ENCODE measurements around the gene CADPS. TPM values are rescaled to one million over a fixed set of nuclear protein-coding genes. Genes with fewer than 3 reads are reported as not detected.

The CADPS gene
- total RNA-seq, 2 donors from 2014 or later, result not detected

DNA sequence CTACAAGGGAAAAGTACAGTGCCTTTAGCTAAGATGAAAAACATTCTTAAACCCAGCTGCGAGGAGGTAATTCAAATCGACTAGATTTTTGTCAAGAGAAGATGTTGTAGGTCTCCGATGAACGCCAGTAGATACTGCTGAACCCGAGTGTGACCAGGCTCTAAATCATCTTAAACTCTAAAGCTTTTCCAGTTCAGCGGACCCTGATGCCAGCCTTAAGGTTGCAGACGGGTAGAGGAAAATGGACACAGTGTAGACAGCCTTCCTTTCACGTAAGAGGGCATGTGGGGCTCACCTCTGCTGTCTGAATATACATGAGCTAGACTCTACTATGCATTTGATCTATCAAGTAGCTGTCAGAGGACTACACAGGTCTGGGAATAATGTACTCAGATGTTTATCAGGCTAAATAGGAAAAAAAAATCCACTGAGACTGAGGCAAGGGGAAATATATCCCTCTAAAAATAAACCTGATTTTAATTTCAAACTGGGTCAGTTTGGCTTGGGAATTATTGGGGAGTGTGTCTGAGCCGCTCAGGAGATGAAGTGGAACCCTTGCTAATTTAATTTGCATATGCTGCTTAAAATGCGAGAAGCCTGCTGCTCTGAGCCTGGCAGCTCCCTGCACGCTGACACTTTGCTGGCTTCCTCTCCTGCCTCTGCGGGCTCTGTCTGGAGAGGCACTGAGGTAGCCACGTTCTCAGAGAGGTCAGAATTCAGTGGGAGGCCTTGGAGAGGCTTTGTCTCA is 151.9 kb downstream of the CADPS start:
- no peak for ATAC-seq (replicated peaks)
- H3K36me3 Mint-ChIP-seq (ENCODE audit: low read depth), result no peaks in the 10 kb centered on the region
- H3K4me3 Mint-ChIP-seq, result no peak overlapping the region
- H3K27me3 Mint-ChIP-seq, result peaks cover 3% of the 10 kb centered on the region
- no peak overlapping the region for H3K27ac Mint-ChIP-seq
- H3K9me3 Mint-ChIP-seq, result peaks cover 5% of the 10 kb centered on the region
- no peaks in the 10 kb centered on the region for H3K4me1 Mint-ChIP-seq

GRCh38 chr3:62722344-62722743 is 152.9 kb downstream of the CADPS start:
- peaks cover 3% of the 10 kb centered on the region for H3K27me3 Mint-ChIP-seq
- H3K36me3 Mint-ChIP-seq (ENCODE audit: low read depth), result no peaks in the 10 kb centered on the region
- H3K4me3 Mint-ChIP-seq, result no peak overlapping the region
- H3K4me1 Mint-ChIP-seq, result no peaks in the 10 kb centered on the region
- no peak overlapping the region for H3K27ac Mint-ChIP-seq
- H3K9me3 Mint-ChIP-seq, result peaks cover 5% of the 10 kb centered on the region
- no peak for ATAC-seq (replicated peaks)

GRCh38 chr3:62718515-62719320 is 156.5 kb downstream of the CADPS start:
- Mint-ChIP-seq H3K27me3 (no peaks in the 10 kb centered on the region), H3K4me3 (no peak overlapping the region), H3K4me1 (no peaks in the 10 kb centered on the region), H3K27ac (no peak overlapping the region), H3K36me3 (ENCODE audit: low read depth) (no peaks in the 10 kb centered on the region), H3K9me3 (no peaks in the 10 kb centered on the region)
- ATAC-seq (replicated peaks), result no peak

GRCh38 chr3:62718011-62718410 is 157.2 kb downstream of the CADPS start:
- Mint-ChIP-seq H3K27ac (no peak overlapping the region), H3K9me3 (no peaks in the 10 kb centered on the region), H3K4me3 (no peak overlapping the region), H3K4me1 (no peaks in the 10 kb centered on the region), H3K27me3 (no peaks in the 10 kb centered on the region), H3K36me3 (ENCODE audit: low read depth) (no peaks in the 10 kb centered on the region)
- ATAC-seq (replicated peaks), result no peak

GRCh38 chr3:62712746-62713145 is 162.5 kb downstream of the CADPS start:
- Mint-ChIP-seq H3K9me3 (no peaks in the 10 kb centered on the region), H3K27me3 (peaks cover 3% of the 10 kb centered on the region), H3K27ac (no peak overlapping the region), H3K4me3 (no peak overlapping the region), H3K4me1 (no peaks in the 10 kb centered on the region), H3K36me3 (ENCODE audit: low read depth) (no peaks in the 10 kb centered on the region)
- no peak for ATAC-seq (replicated peaks)

DNA sequence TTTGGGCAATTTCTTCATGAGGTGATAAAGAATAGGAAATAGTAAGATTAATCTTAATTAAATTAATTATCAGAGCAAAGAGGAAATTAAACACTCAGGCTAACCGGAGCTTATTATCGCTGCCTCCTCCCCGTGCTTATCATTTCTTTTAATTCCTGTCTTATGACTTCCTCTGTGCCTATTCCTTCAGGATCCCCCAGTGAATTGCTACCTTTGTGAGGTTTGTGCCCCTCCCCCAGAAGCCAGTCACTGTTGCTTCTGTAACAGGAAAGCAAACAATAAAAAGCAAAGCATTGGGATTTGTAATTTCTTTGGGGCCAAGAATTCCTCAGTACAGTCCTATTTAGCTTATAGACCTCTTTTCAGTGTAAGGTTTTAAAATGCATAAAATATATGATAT is 164.5 kb downstream of the CADPS start:
- ATAC-seq (replicated peaks), result no peak
- H3K36me3 Mint-ChIP-seq (ENCODE audit: low read depth), result no peaks in the 10 kb centered on the region
- no peak overlapping the region for H3K27ac Mint-ChIP-seq
- no peaks in the 10 kb centered on the region for H3K4me1 Mint-ChIP-seq
- H3K27me3 Mint-ChIP-seq, result peaks cover 3% of the 10 kb centered on the region
- H3K4me3 Mint-ChIP-seq, result no peak overlapping the region
- H3K9me3 Mint-ChIP-seq, result no peaks in the 10 kb centered on the region

GRCh38 chr3:62708638-62709373 is 166.4 kb downstream of the CADPS start:
- Mint-ChIP-seq H3K9me3 (no peaks in the 10 kb centered on the region), H3K36me3 (ENCODE audit: low read depth) (no peaks in the 10 kb centered on the region), H3K27ac (no peak overlapping the region), H3K4me1 (no peaks in the 10 kb centered on the region), H3K27me3 (peaks cover 7% of the 10 kb centered on the region), H3K4me3 (no peak overlapping the region)
- ATAC-seq (replicated peaks), result no peak

DNA sequence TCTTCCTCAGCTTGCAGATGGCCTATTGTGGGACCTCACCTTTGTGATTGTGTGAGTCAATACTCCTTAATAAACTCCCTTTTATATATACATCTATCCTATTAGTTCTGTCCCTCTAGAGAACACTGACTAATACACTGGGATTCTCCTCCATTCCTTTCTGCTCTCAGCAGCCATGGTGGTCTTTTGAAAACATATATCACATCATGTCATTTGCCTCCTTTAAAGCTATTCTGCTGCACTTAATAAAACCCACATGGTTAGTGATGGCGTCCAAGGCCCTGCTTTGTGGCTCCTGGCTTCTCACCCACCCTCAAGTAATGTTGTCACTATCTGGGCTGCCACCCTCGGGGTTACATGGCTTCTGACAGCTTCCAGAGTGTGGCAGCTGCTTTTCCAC is 169.5 kb downstream of the CADPS start:
- Mint-ChIP-seq H3K27ac (no peak overlapping the region), H3K36me3 (ENCODE audit: low read depth) (no peaks in the 10 kb centered on the region), H3K9me3 (no peaks in the 10 kb centered on the region), H3K4me1 (no peaks in the 10 kb centered on the region), H3K27me3 (peaks cover 13% of the 10 kb centered on the region), H3K4me3 (no peak overlapping the region)
- ATAC-seq (replicated peaks), result no peak

DNA sequence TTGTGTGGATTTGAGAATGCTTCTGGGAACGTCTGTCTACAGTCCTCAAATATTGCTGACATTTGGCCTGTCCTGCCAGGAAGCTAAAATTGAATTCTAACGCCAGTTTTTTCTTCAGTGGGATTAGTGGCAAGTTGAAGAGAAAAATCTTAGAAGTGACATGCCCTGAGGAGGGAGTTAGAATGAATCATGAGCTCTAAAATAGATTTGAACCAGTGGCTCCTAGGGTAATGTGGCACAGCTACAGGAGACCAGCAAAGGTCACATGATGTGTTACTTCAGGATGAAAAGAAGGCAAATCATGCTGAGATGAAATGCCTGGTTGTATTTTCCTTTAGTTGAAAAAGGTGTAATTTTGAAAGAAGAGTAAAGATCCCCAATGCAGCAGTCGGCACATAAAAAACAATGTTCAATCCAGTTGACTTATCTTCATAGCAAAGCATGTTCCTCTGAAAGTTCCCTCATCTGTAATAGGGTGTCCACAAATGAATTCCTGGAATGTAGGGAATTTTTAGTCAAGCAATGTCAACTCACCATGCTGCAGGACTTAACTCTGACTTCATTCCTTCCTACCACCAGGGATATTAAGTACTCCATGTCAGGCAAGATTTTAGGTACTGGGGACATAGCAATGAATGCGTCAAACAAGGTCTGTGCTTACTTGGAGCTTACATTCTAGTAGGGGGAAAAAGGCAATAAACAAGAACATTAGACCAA is 171.6 kb downstream of the CADPS start:
- Mint-ChIP-seq H3K36me3 (ENCODE audit: low read depth) (no peaks in the 10 kb centered on the region), H3K4me3 (no peak overlapping the region), H3K4me1 (no peaks in the 10 kb centered on the region), H3K9me3 (no peaks in the 10 kb centered on the region), H3K27ac (no peak overlapping the region), H3K27me3 (peaks cover 13% of the 10 kb centered on the region)
- no peak for ATAC-seq (replicated peaks)

- ATAC-seq (replicated peaks), result no peak
- Mint-ChIP-seq H3K4me1 (no peaks in the 10 kb centered on the region), H3K36me3 (ENCODE audit: low read depth) (no peaks in the 10 kb centered on the region), H3K27me3 (peaks cover 13% of the 10 kb centered on the region), H3K4me3 (no peak overlapping the region), H3K9me3 (no peaks in the 10 kb centered on the region), H3K27ac (no peak overlapping the region)
Observed at GRCh38 chr3:62700357-62700756, 174.9 kb downstream of the CADPS start.

DNA sequence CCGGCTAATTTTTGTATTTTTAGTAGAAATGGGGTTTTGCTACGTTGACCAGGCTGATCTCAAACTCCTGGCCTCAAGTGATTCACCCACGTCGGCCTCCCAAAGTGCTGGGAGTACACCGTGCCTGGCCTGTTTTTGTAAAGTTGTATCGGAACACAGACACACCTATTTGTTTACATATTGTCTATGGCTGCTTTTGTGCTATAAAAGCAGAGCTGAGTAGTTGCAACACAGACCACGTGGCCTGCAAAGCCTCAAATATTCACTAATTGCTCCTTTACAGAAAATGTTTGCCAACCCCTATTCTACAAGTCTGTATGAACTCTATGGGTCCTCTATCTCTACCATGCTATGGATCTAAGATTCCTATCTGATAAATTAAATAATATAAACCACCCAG is 175.5 kb downstream of the CADPS start:
- no peaks in the 10 kb centered on the region for H3K9me3 Mint-ChIP-seq
- ATAC-seq (replicated peaks), result no peak
- no peak overlapping the region for H3K27ac Mint-ChIP-seq
- no peaks in the 10 kb centered on the region for H3K4me1 Mint-ChIP-seq
- H3K36me3 Mint-ChIP-seq (ENCODE audit: low read depth), result no peaks in the 10 kb centered on the region
- peaks cover 9% of the 10 kb centered on the region for H3K27me3 Mint-ChIP-seq
- H3K4me3 Mint-ChIP-seq, result no peak overlapping the region

DNA sequence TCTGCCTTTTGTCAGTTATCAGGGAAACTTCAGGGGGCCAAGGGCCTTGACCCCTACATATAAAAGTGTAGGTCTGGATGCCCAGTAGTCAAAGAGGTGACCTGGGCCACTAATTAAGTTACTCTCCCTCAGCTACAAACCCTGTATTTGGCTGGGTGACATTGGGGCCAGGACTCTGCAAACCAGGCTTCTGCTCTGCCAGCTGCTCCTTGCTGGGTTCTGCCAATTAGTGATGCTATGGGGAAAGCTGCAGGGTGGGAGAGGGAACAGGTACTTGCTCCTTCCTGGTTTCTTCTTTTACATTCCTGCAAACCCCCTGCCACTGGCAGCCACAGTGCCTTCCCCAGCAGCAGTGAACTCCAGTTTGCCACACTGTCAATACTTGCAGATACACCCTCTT is 179.2 kb downstream of the CADPS start:
- ATAC-seq (replicated peaks), result no peak
- H3K4me1 Mint-ChIP-seq, result no peaks in the 10 kb centered on the region
- H3K27ac Mint-ChIP-seq, result no peak overlapping the region

GRCh38 chr3:62688812-62689211 is 186.4 kb downstream of the CADPS start:
- H3K4me3 Mint-ChIP-seq, result no peak overlapping the region
- no peaks in the 10 kb centered on the region for H3K4me1 Mint-ChIP-seq
- no peaks in the 10 kb centered on the region for H3K27me3 Mint-ChIP-seq
- no peaks in the 10 kb centered on the region for H3K36me3 Mint-ChIP-seq (ENCODE audit: low read depth)
- H3K27ac Mint-ChIP-seq, result no peak overlapping the region
- no peak for ATAC-seq (replicated peaks)
- no peaks in the 10 kb centered on the region for H3K9me3 Mint-ChIP-seq

More for the DNA sequence above, 179.2 kb downstream of the CADPS start:
- no peaks in the 10 kb centered on the region for H3K9me3 Mint-ChIP-seq
- H3K4me3 Mint-ChIP-seq, result no peak overlapping the region
- H3K36me3 Mint-ChIP-seq (ENCODE audit: low read depth), result no peaks in the 10 kb centered on the region
- no peaks in the 10 kb centered on the region for H3K27me3 Mint-ChIP-seq

DNA sequence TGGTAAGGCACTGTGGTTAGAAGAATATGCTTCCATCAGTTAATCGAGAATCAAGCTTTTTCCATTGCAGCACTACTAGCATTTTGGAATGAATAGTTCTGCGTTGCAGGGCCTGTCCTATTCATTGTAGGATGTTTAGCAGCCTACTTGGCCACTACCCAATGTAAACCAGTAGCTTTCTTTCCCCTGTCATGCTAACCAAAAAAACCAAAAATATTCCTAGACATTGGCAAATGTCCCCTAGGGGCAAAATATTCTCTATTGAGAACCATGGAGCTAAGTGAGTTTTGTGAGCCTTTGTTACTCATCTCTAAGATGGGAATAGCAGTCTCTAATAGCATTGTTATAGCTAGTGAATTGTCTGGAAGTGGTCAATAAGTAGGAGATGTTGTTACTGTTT is 187.2 kb downstream of the CADPS start:
- Mint-ChIP-seq H3K27me3 (no peaks in the 10 kb centered on the region), H3K27ac (no peak overlapping the region), H3K4me3 (no peak overlapping the region), H3K4me1 (no peaks in the 10 kb centered on the region), H3K36me3 (ENCODE audit: low read depth) (no peaks in the 10 kb centered on the region), H3K9me3 (no peaks in the 10 kb centered on the region)
- no peak for ATAC-seq (replicated peaks)
